HepG2 (cell line): Measurements from ENCODE around the gene KIRREL3.

ENCODE experiments used
- HMGA1 ChIP-seq: sonication (generic); formaldehyde crosslinking; conservative IDR thresholded peaks from 2 replicates; pipeline ENCODE4 v1.4.0; 2020; ENCODE audit warnings: missing genetic modification reagents
- MAZ ChIP-seq, 2 experiments: sonication (generic) in 1 of 2; formaldehyde crosslinking in 1 of 2; IDR thresholded peaks; 2 replicates each; pipeline versions ENCODE4 v1.5.0 to v1.6.1; 2012 to 2020; ENCODE audit warnings: low read depth in 2 of 2, mild to moderate bottlenecking in 2 of 2, borderline replicate concordance in 1 of 2, improper control_type of control experiment in 1 of 2, low read length in 1 of 2, missing genetic modification reagents in 1 of 2, moderate library complexity in 1 of 2
- MLX ChIP-seq: IDR thresholded peaks from 2 replicates; pipeline ENCODE4 v1.6.1; 2016
- NFRKB ChIP-seq: fragments of 450-650 bp; IDR thresholded peaks from 2 replicates; pipeline ENCODE4 v1.6.1; 2017
- NR2C2 ChIP-seq: sonication (generic); formaldehyde crosslinking; IDR thresholded peaks from 2 replicates; pipeline ENCODE4 v1.4.0; 2020; ENCODE audit warnings: missing genetic modification reagents, mild to moderate bottlenecking, moderate library complexity, borderline replicate concordance
- TBP ChIP-seq: sonication (generic); formaldehyde crosslinking; IDR thresholded peaks from 2 replicates; pipeline ENCODE4 v1.5.0; 2020; ENCODE audit warnings: missing genetic modification reagents
- ZSCAN30 ChIP-seq: sonication (generic); formaldehyde crosslinking; IDR thresholded peaks from 2 replicates; pipeline ENCODE4 v1.5.0; 2020; ENCODE audit warnings: mild to moderate bottlenecking, missing genetic modification reagents

GRCh38 chr11:126484266-126484665, 516.3 kb downstream of the KIRREL3 start:
- TF ChIP-seq MLX (CRISPR knock-in tag) (no peak), TBP (no peak), NR2C2 (no peak), HMGA1 (CRISPR knock-in tag) (no peak), ZSCAN30 (CRISPR knock-in tag) (no peak), NFRKB (no peak), MAZ (IDR thresholded peaks at IDR 0.05; ENCODE audit: borderline replicate concordance, low read depth, low read length) (no peak), MAZ (CRISPR knock-in tag; IDR thresholded peaks at IDR 0.05; ENCODE audit: low read depth) (no peak)
